ENCODE results near the gene GAB2. TPM values are rescaled to one million over a fixed set of nuclear protein-coding genes. Genes with fewer than 3 reads are reported as not detected.

Gene GAB2
- total and polyA plus RNA-seq, 4 donors, result 16.2 to 31.5 (median 27.5) TPM

DNA sequence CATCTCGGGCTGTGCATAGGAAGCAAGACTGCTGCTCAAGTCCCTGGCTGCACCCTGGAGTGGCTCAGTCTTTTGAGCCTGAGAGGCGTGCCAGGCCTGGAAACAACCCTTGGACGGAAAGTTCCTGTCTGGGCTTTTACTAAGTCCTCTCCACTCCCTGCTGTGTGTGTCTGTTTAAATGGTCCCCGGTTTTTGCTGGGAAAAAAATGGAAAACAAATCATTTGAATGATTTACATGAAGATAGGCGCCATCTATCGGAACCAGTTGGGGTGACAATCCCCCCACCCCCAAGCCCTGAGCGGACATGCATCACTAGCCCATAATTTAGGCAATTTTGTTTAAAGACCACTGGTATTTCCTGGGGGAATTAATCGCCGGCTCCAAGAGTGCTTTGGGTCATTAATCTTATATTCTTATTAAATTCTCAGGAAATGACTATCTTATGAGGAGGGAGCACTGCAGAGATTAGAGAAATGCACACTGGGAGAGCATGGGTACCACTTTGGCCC, 2.7 kb upstream of the GAB2 start:
- H3K9me3 ChIP-seq (ENCODE audit: control insufficient read depth, insufficient read depth, low read length), result no peaks in the 10 kb centered on the region
- H3K27me3 ChIP-seq (ENCODE audit: control insufficient read depth, insufficient read depth, low read length), result no peaks in the 10 kb centered on the region
- H3K4me3 ChIP-seq (ENCODE audit: low read depth, low read length), result no peak overlapping the region
- H3K36me3 ChIP-seq (ENCODE audit: control insufficient read depth, insufficient read depth, low read length), result no peaks in the 10 kb centered on the region
- H3K4me1 ChIP-seq (ENCODE audit: control insufficient read depth, insufficient read depth, low read length), result peaks cover 25% of the 10 kb centered on the region
- 19% methylated on average over 3 of the region's 9 CpGs for WGBS (ENCODE audit: insufficient coverage)
- peak in 5 of 6 donors; percentile 38 to 91 (median 42) for DNase-seq (ENCODE audit: low read depth in 4 of 6, low spot score in 6 of 6)
- no peak overlapping the region for H3K27ac ChIP-seq (ENCODE audit: low read depth, low read length)

DNA sequence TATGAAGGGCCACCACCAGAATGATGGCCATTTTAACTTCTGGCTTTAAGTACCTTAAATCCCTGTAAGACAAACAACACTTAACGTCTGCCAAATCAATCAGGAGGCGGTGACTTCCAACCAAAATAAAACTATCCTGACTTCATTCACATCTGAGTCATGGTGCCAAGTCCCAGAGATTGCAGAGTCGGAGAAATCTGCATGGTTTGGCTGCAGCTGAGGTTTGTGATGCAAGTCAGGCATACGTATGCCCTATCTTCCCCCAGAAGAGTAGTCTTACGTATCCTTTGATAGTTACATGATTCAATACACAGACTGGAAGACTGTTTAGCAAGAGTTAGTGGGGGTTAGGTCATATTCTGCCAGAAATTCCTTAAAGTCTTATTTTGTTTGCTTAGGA, 1.7 kb upstream of the GAB2 start:
- H3K27me3 ChIP-seq (ENCODE audit: control insufficient read depth, insufficient read depth, low read length), result no peaks in the 10 kb centered on the region
- no peak overlapping the region for H3K4me3 ChIP-seq (ENCODE audit: low read depth, low read length)
- peaks cover 29% of the 10 kb centered on the region for H3K4me1 ChIP-seq (ENCODE audit: control insufficient read depth, insufficient read depth, low read length)
- DNase-seq (ENCODE audit: low read depth in 4 of 6, low spot score in 6 of 6), result peak in 1 of 6 donors; percentile 47
- WGBS (ENCODE audit: insufficient coverage), result no CpG with 5 or more reads among the region's 5 CpGs
- H3K9me3 ChIP-seq (ENCODE audit: control insufficient read depth, insufficient read depth, low read length), result no peaks in the 10 kb centered on the region
- no peaks in the 10 kb centered on the region for H3K36me3 ChIP-seq (ENCODE audit: control insufficient read depth, insufficient read depth, low read length)
- peak overlapping the region; percentile 86 for H3K27ac ChIP-seq (ENCODE audit: low read depth, low read length)

DNA sequence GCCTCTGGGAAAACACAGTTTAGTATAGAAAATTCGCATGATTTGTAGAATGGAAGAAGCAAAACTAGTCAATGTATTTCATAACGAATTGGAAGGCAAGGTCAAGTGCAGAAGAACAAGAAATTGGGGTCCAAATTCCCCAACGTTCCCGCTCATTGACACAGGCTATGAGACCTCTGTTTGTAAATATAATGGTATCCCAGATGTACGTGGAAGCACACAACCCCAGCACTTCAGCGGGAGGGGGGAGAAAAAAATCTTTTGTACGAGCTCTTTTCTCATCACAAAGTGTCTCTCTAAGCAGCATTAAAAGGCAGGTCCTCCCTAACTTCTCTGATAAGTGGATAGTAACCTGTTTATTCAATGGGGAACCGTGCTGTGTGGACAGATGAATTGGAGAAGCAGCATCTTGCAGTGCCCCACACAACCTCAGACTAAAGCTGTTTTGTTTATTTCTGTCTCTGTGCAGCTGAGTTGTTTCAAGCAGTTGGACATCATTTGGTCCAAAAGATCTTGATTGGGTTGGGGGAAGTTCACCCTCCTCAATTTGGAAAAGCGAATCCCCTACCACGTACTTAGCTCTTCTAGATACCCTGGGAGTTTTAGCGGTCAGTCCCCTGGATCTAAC, 1.1 kb upstream of the GAB2 start:
- no peaks in the 10 kb centered on the region for H3K36me3 ChIP-seq (ENCODE audit: control insufficient read depth, insufficient read depth, low read length)
- 50% methylated on average over 4 of the region's 11 CpGs for WGBS (ENCODE audit: insufficient coverage)
- no peaks in the 10 kb centered on the region for H3K9me3 ChIP-seq (ENCODE audit: control insufficient read depth, insufficient read depth, low read length)
- no peaks in the 10 kb centered on the region for H3K27me3 ChIP-seq (ENCODE audit: control insufficient read depth, insufficient read depth, low read length)
- peak in 2 of 6 donors; percentile 29 to 43 for DNase-seq (ENCODE audit: low read depth in 4 of 6, low spot score in 6 of 6)
- peak overlapping the region; percentile 86 for H3K27ac ChIP-seq (ENCODE audit: low read depth, low read length)
- peaks cover 29% of the 10 kb centered on the region for H3K4me1 ChIP-seq (ENCODE audit: control insufficient read depth, insufficient read depth, low read length)
- peak overlapping the region; percentile 75 for H3K4me3 ChIP-seq (ENCODE audit: low read depth, low read length)

DNA sequence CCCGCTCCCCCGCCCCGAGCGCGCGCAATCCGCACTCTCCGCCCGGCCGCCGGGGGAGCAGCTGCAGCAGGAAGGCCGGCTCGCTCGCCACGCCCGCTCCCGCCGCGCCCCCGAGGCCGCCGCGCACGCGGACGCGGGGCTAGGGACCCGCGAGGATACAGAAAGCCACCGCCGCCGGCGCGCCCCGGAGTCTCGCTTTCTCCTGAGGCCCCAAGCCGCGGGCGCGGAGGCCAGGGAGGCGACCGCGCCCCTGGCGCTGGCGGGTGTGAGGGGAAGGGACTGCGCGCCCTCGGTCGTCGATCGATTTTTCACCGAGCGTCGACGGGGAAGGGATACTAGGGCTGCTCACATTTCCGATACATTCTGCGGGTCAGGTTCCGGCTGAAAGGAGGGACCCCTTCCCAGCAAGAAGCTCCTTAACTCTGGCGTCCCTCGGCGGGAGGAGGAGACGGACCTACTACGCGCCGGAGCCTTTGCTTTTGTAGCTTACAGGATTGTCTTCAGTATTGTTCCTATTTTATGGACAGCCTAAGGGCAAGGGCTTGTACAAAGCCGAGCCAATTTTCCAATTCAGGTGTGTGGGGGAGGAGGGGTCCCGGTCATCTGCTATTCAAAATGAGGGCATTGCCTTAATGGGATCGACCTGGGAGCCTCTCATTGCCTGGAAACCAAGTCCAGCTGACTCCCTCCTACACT, 416 bp upstream of the GAB2 start:
- peaks cover 29% of the 10 kb centered on the region for H3K4me1 ChIP-seq (ENCODE audit: control insufficient read depth, insufficient read depth, low read length)
- 0% methylated on average over 63 of the region's 68 CpGs for WGBS (ENCODE audit: insufficient coverage)
- H3K27me3 ChIP-seq (ENCODE audit: control insufficient read depth, insufficient read depth, low read length), result no peaks in the 10 kb centered on the region
- peak; percentile 61 to 97 (median 79) for DNase-seq (ENCODE audit: low read depth in 4 of 6, low spot score in 6 of 6)
- peak overlapping the region; percentile 75 for H3K4me3 ChIP-seq (ENCODE audit: low read depth, low read length)
- H3K36me3 ChIP-seq (ENCODE audit: control insufficient read depth, insufficient read depth, low read length), result no peaks in the 10 kb centered on the region
- H3K27ac ChIP-seq (ENCODE audit: low read depth, low read length), result peak overlapping the region; percentile 86
- H3K9me3 ChIP-seq (ENCODE audit: control insufficient read depth, insufficient read depth, low read length), result no peaks in the 10 kb centered on the region

DNA sequence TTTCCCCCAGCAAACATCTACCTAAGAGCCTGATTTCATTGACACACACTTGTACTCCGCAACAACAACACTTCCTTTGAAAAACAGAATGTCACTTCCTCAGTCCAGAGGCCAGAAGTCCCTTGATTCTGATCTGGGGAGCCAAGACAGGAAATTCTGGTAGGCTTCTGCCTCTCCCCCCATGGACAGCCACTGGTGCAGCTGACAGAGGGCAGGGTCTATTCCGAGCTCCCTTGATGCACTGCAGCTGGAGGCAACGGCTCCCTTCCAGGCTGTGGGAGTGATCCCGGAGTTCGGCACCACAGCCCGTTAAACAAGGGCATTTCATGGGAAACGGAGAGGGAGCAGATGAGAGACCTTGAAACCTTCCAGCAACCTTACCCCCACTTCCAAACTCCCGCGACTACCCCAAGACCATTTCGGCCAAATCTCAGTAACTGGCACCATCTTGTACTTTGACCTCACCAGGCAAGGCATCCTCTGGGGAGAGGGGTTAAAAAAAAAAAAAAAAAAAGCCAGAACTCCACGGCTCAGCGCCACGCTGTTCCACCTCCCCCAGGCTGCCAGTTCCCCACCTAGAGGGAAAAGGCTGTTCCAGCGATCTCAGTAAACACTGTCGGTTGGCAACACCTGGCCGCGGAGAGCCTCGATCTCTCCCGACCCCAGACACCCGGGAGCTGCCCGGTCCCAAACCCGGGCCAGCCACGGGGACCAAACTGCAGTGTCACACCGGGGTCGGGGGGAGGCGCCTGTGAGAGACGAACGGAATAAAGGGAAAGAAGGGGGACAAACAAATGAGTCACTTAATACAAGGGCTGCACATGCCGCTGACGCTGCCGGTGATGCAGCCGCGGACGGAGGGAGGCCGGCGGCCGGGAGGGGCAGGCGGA, 1.1 kb downstream of the GAB2 start:
- H3K27ac ChIP-seq (ENCODE audit: low read depth, low read length), result peak overlapping the region; percentile 92
- H3K27me3 ChIP-seq (ENCODE audit: control insufficient read depth, insufficient read depth, low read length), result no peaks in the 10 kb centered on the region
- no peaks in the 10 kb centered on the region for H3K9me3 ChIP-seq (ENCODE audit: control insufficient read depth, insufficient read depth, low read length)
- peaks cover 29% of the 10 kb centered on the region for H3K4me1 ChIP-seq (ENCODE audit: control insufficient read depth, insufficient read depth, low read length)
- 1% methylated on average over 31 of the region's 38 CpGs for WGBS (ENCODE audit: insufficient coverage)
- H3K4me3 ChIP-seq (ENCODE audit: low read depth, low read length), result peak overlapping the region; percentile 68
- no peaks in the 10 kb centered on the region for H3K36me3 ChIP-seq (ENCODE audit: control insufficient read depth, insufficient read depth, low read length)
- DNase-seq (ENCODE audit: low read depth in 4 of 6, low spot score in 6 of 6), result peak; percentile 44 to 94 (median 70)

DNA sequence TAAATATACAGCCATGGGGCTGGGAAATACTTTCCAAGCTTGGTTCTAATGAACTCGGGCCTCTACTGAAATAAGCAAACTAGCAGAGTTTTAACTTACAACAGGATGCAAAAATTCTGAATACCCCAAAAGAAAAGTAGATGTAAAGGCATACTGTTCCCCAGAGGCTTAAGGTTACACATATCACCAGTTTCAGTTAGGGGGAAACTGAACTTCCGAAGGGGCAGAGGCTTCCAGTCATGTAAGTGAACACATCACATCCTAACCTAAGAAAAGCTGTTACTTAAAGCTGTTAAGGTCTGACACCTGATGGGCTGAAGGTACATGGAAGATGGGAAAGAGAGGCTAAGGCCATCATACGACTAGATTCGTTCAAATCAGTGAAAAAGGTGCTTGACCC, 2.3 kb downstream of the GAB2 start:
- no peak overlapping the region for H3K27ac ChIP-seq (ENCODE audit: low read depth, low read length)
- H3K4me3 ChIP-seq (ENCODE audit: low read depth, low read length), result no peak overlapping the region
- no peak for DNase-seq (ENCODE audit: low read depth in 4 of 6, low spot score in 6 of 6)
- no peaks in the 10 kb centered on the region for H3K27me3 ChIP-seq (ENCODE audit: control insufficient read depth, insufficient read depth, low read length)
- H3K9me3 ChIP-seq (ENCODE audit: control insufficient read depth, insufficient read depth, low read length), result peaks cover 3% of the 10 kb centered on the region
- H3K4me1 ChIP-seq (ENCODE audit: control insufficient read depth, insufficient read depth, low read length), result peaks cover 23% of the 10 kb centered on the region
- WGBS (ENCODE audit: insufficient coverage), result 64% methylated on average over 2 of the region's 4 CpGs
- no peaks in the 10 kb centered on the region for H3K36me3 ChIP-seq (ENCODE audit: control insufficient read depth, insufficient read depth, low read length)

DNA sequence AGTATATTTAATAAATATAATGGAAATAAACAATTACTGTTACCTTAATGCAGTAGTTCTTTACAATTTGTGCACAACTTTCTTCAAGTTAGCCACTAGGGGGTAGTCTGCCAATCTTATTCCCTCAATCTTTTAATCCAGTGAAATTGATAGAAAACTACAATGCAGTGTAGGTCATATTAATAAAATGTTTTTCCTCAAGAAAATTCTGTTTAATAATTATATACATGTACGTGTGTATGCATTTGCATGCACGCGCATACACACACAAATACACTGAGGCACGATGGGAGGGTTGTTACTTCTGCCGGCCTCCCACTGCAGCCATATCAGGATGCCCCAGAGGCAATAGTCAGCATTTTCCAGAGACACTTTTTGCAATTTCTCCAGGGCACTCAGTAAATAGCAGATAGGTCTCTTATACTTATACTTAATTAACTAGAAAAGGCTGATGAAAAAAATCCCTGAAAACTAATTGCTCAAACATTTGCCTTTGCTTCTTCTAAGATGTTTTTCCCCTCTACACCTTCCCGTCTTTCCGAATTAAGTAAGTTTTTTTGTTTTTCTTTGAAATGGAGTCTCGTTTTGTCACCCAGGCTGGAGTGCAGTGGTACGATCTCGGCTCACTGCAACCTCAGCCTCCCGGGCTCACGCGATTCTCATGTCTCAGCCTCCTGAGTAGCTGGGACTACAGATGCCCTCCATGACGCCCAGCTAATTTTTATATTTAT, 3.1 kb downstream of the GAB2 start:
- H3K27me3 ChIP-seq (ENCODE audit: control insufficient read depth, insufficient read depth, low read length), result no peaks in the 10 kb centered on the region
- H3K27ac ChIP-seq (ENCODE audit: low read depth, low read length), result no peak overlapping the region
- 87% methylated on average over 3 of the region's 14 CpGs for WGBS (ENCODE audit: insufficient coverage)
- H3K4me1 ChIP-seq (ENCODE audit: control insufficient read depth, insufficient read depth, low read length), result peaks cover 17% of the 10 kb centered on the region
- peak in 2 of 6 donors; percentile 25 to 59 for DNase-seq (ENCODE audit: low read depth in 4 of 6, low spot score in 6 of 6)
- no peaks in the 10 kb centered on the region for H3K36me3 ChIP-seq (ENCODE audit: control insufficient read depth, insufficient read depth, low read length)
- H3K4me3 ChIP-seq (ENCODE audit: low read depth, low read length), result no peak overlapping the region
- H3K9me3 ChIP-seq (ENCODE audit: control insufficient read depth, insufficient read depth, low read length), result peaks cover 8% of the 10 kb centered on the region

DNA sequence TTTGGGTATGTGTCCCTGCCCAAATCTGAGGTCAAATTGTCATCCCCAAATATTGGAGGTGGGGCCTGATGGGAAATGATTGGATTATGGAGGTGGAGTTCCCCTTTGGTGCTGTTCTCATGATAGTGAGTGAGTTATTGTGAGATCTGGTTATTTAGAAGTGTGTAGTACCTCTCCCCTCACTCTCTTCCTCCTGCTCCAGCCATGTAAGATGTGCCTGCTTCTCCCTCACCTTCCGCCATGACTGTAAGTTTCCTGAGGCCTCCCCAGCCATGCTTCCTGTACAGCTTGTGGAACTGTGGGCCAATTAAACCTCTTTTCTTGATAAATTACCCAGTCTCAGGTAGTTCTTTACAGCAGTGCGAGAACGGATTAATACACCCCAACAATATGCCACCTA, 9.0 kb downstream of the GAB2 start:
- Histone ChIP-seq H3K9me3 (ENCODE audit: control insufficient read depth, insufficient read depth, low read length) (peaks cover 8% of the 10 kb centered on the region), H3K27me3 (ENCODE audit: control insufficient read depth, insufficient read depth, low read length) (no peaks in the 10 kb centered on the region), H3K36me3 (ENCODE audit: control insufficient read depth, insufficient read depth, low read length) (no peaks in the 10 kb centered on the region), H3K4me1 (ENCODE audit: control insufficient read depth, insufficient read depth, low read length) (no peaks in the 10 kb centered on the region), H3K4me3 (ENCODE audit: low read depth, low read length) (no peak overlapping the region), H3K27ac (ENCODE audit: low read depth, low read length) (no peak overlapping the region)
- no peak for DNase-seq (ENCODE audit: low read depth in 4 of 6, low spot score in 6 of 6)
- 89% methylated on average over 1 of the region's 3 CpGs for WGBS (ENCODE audit: insufficient coverage)

All from spinal cord (tissue), 10 donors.